Stimulated activated CD4-positive, alpha-beta T cell treated with anti-CD3 and anti-CD28 coated beads, Interleukin-4, amount 100 ng/mL, for 1 hour (primary cell): Measurements from ENCODE around the gene ACSM6.

Experiments
- DNase-seq: peaks from one replicate; pipeline ENCODE4 v3.0.0-alpha.2; 2020

Gene ACSM6

GRCh38 chr10:95275726-95276366, 81.8 kb downstream of the ACSM6 start:
- DNase-seq, result no peak

GRCh38 chr10:95276367-95277200, 82.5 kb downstream of the ACSM6 start:
- no peak for DNase-seq

GRCh38 chr10:95277201-95277570, 83.1 kb downstream of the ACSM6 start:
- DNase-seq, result no peak

DNA sequence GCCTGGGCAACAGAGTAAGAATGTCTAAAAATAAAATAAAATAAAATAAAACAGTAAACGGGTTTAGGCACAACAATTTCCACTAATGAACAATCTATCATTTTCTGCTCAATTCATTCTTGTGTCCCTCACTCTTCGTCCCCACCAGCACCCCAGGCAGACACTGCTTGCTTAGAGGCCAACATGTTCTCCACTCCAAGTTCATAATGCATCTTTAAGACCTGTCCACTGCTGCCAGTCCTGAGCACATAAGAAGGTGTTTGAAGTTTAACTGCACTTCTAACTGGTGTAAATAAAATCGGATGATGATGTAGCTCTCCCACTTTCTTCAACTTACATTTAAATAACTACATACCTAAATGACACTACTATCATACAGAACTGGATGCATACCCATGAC, 83.6 kb downstream of the ACSM6 start:
- no peak for DNase-seq
